ENCODE measurements around the gene LYL1. TPM values are rescaled to one million over a fixed set of nuclear protein-coding genes. Genes with fewer than 3 reads are reported as not detected.

The LYL1 gene
- 8.6 TPM in 1 of 2 replicates, not detected in the other for total RNA-seq (ENCODE audit: low replicate concordance)

GRCh38 chr19:13102666-13103580 lies at the start of gene LYL1:
TSS of gene LYL1 (minus strand) at chr19:13102858. CDS start at chr19:13101171, 1,687 bp downstream.

GRCh38 chr19:13150187-13150930 lies 47.7 kb upstream of the LYL1 start, which contains the start of the genes IER2 and STX10:
TSS of gene IER2 (plus strand) at chr19:13150411. CDS start at chr19:13153187, 2,776 bp downstream.
TSS of gene STX10 (minus strand) at chr19:13150375. CDS start at chr19:13150173, 202 bp downstream.

DNA sequence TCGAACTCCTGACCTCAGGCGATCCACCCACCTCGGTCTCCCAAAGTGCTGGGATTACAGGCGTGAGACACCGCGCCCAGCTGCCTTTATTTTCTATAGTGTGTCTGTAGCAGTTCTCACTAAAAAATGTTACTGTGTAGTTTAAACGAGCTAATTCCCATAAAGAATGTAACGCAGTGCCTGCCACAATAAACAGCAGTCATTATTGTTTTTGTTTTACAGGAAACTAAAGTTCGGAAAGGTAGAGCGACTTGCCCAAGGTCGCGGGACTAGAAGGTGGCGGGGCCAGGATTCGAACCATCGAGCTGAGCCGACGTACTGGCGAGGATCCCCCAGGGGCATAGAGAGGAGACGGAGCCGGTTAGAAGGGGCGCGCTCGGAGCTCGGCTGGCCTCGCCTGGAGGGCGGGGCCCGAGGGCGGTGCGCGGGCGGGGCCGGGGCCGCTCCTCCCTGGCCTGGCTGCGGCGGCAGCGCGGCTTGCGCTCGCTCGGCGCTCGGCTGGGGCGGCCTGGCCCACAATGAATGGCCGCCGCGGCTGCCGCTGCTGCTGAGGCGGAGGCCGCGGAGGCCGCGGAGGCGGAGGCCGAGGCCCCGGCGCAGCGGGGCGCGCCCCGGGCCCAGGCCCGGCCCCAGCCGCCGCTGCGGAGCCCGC lies 15.2 kb upstream of the LYL1 start, which contains the start of gene NACC1:
Gene NACC1 (plus strand): TSS at position 493 of the 652 bp plus-strand sequence. CDS start 16,944 bp downstream, outside the sequence.

GRCh38 chr19:13116282-13117175 lies 13.9 kb upstream of the LYL1 start, which contains the start of gene TRMT1:
TSS of gene TRMT1 (minus strand) at chr19:13116740. CDS start at chr19:13116399, 341 bp downstream.

Other genes with a start within 250 kb of the LYL1 start
- 25.7 and 31.3 TPM in 2 replicates for gene DNASE2, start 221.4 kb downstream of the LYL1 start, total RNA-seq (ENCODE audit: low replicate concordance)
- gene KLF1, start 215.7 kb downstream of the LYL1 start, total RNA-seq (ENCODE audit: low replicate concordance) = 0.12 TPM in 1 of 2 replicates, not detected in the other
- 13.3 and 19.8 TPM in 2 replicates for gene GCDH, start 211.7 kb downstream of the LYL1 start, total RNA-seq (ENCODE audit: low replicate concordance)
- gene SYCE2, start 183.6 kb downstream of the LYL1 start, total RNA-seq (ENCODE audit: low replicate concordance) = 0.08 TPM in 1 of 2 replicates, not detected in the other
- gene FARSA, start 169.1 kb downstream of the LYL1 start, total RNA-seq (ENCODE audit: low replicate concordance) = 38.4 and 44.9 TPM in 2 replicates
- gene CALR, start 164.2 kb downstream of the LYL1 start, total RNA-seq (ENCODE audit: low replicate concordance) = 1,958 and 2,935 TPM in 2 replicates
- 53.6 and 59.7 TPM in 2 replicates for gene RAD23A, start 157.0 kb downstream of the LYL1 start, total RNA-seq (ENCODE audit: low replicate concordance)
- gene GADD45GIP1, start 145.6 kb downstream of the LYL1 start, total RNA-seq (ENCODE audit: low replicate concordance) = 21.4 and 38.0 TPM in 2 replicates
- gene DAND5, start 133.3 kb downstream of the LYL1 start, total RNA-seq (ENCODE audit: low replicate concordance) = 0.08 TPM in 1 of 2 replicates, not detected in the other
- gene NFIX, start 107.4 kb downstream of the LYL1 start, total RNA-seq (ENCODE audit: low replicate concordance) = 42.4 and 45.6 TPM in 2 replicates
- 26.3 and 41.8 TPM in 2 replicates for gene TRMT1, start 13.9 kb upstream of the LYL1 start, total RNA-seq (ENCODE audit: low replicate concordance)
- 31.9 and 47.0 TPM in 2 replicates for gene NACC1, start 15.4 kb upstream of the LYL1 start, total RNA-seq (ENCODE audit: low replicate concordance)
- gene STX10, start 47.5 kb upstream of the LYL1 start, total RNA-seq (ENCODE audit: low replicate concordance) = 88.3 and 90.8 TPM in 2 replicates
- 7.1 and 20.1 TPM in 2 replicates for gene IER2, start 47.6 kb upstream of the LYL1 start, total RNA-seq (ENCODE audit: low replicate concordance)